Measurements from ENCODE around the gene FOXA2. TPM values are rescaled to one million over a fixed set of nuclear protein-coding genes. Genes with fewer than 3 reads are reported as not detected.

Gene FOXA2
- total and polyA plus RNA-seq, 2 donors (not counting 1 experiment from before 2014, with no cell fraction given), result not detected

GRCh38 chr20:22536956-22537756 lies 47.2 kb downstream of the FOXA2 start:
- no peaks in the 10 kb centered on the region for H3K9me3 ChIP-seq (ENCODE audit: control insufficient read depth, insufficient read depth, low read depth, low read length)
- no peak overlapping the region for H3K9ac ChIP-seq (ENCODE audit: insufficient read depth, low read length)
- H3K4me2 ChIP-seq (ENCODE audit: extremely low read depth, insufficient read depth, low read length), result no peak overlapping the region
- no peaks in the 10 kb centered on the region for H3K36me3 ChIP-seq (ENCODE audit: control insufficient read depth, insufficient read depth, low read length)
- H3K27ac ChIP-seq (ENCODE audit: insufficient read depth, low read length), result no peak overlapping the region
- no peaks in the 10 kb centered on the region for H4K20me1 ChIP-seq (ENCODE audit: control insufficient read depth, extremely low read depth, insufficient read depth, low read length)
- H3K27me3 ChIP-seq (ENCODE audit: control insufficient read depth, insufficient read depth, low read length), result no peaks in the 10 kb centered on the region
- no peak overlapping the region for H2AFZ ChIP-seq (ENCODE audit: low read length)
- H3K4me1 ChIP-seq (ENCODE audit: control insufficient read depth, extremely low read depth, insufficient read depth, low read length), result no peaks in the 10 kb centered on the region
- H3K79me2 ChIP-seq (ENCODE audit: control insufficient read depth, insufficient read depth, low read length), result no peaks in the 10 kb centered on the region
- no peak overlapping the region for H3K4me3 ChIP-seq (replicated peaks in 1 of 4; ENCODE audit: control extremely low read depth in 1 of 4, insufficient read depth in 1 of 4, low read depth in 3 of 4, low read length in 4 of 4)
- no peak for DNase-seq (ENCODE audit: low read depth in 2 of 2)
- no peak for TF ChIP-seq EZH2 (IDR thresholded peaks at IDR 0.05; ENCODE audit: low read length, missing control alignments)
- TF ChIP-seq, protein P1, sequence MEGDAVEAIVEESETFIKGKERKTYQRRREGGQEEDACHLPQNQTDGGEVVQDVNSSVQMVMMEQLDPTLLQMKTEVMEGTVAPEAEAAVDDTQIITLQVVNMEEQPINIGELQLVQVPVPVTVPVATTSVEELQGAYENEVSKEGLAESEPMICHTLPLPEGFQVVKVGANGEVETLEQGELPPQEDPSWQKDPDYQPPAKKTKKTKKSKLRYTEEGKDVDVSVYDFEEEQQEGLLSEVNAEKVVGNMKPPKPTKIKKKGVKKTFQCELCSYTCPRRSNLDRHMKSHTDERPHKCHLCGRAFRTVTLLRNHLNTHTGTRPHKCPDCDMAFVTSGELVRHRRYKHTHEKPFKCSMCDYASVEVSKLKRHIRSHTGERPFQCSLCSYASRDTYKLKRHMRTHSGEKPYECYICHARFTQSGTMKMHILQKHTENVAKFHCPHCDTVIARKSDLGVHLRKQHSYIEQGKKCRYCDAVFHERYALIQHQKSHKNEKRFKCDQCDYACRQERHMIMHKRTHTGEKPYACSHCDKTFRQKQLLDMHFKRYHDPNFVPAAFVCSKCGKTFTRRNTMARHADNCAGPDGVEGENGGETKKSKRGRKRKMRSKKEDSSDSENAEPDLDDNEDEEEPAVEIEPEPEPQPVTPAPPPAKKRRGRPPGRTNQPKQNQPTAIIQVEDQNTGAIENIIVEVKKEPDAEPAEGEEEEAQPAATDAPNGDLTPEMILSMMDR (conservative IDR thresholded peaks at IDR 0.05 in 1 of 2, IDR thresholded peaks at IDR 0.05 in 1 of 2; ENCODE audit: low read depth in 1 of 2, low read length in 2 of 2), result no peak

- Histone ChIP-seq H3K36me3 (ENCODE audit: control insufficient read depth, insufficient read depth, low read length) (no peaks in the 10 kb centered on the region), H3K9ac (ENCODE audit: insufficient read depth, low read length) (no peak overlapping the region), H2AFZ (ENCODE audit: low read length) (no peak overlapping the region), H3K4me1 (ENCODE audit: control insufficient read depth, extremely low read depth, insufficient read depth, low read length) (no peaks in the 10 kb centered on the region), H3K27ac (ENCODE audit: insufficient read depth, low read length) (no peak overlapping the region), H3K9me3 (ENCODE audit: control insufficient read depth, insufficient read depth, low read depth, low read length) (no peaks in the 10 kb centered on the region), H3K4me2 (ENCODE audit: extremely low read depth, insufficient read depth, low read length) (no peak overlapping the region), H3K79me2 (ENCODE audit: control insufficient read depth, insufficient read depth, low read length) (no peaks in the 10 kb centered on the region), H3K27me3 (ENCODE audit: control insufficient read depth, insufficient read depth, low read length) (no peaks in the 10 kb centered on the region), H3K4me3 (replicated peaks in 1 of 4; ENCODE audit: control extremely low read depth in 1 of 4, insufficient read depth in 1 of 4, low read depth in 3 of 4, low read length in 4 of 4) (no peak overlapping the region), H4K20me1 (ENCODE audit: control insufficient read depth, extremely low read depth, insufficient read depth, low read length) (no peaks in the 10 kb centered on the region)
- no peak for DNase-seq (ENCODE audit: low read depth in 2 of 2)
- TF ChIP-seq, protein P1 (conservative IDR thresholded peaks at IDR 0.05 in 1 of 2, IDR thresholded peaks at IDR 0.05 in 1 of 2; ENCODE audit: low read depth in 1 of 2, low read length in 2 of 2), result no peak
- no peak for TF ChIP-seq EZH2 (IDR thresholded peaks at IDR 0.05; ENCODE audit: low read length, missing control alignments)
Observed at GRCh38 chr20:22536141-22536828, 48.1 kb downstream of the FOXA2 start.

- no peak overlapping the region for H3K4me2 ChIP-seq (ENCODE audit: extremely low read depth, insufficient read depth, low read length)
- H2AFZ ChIP-seq (ENCODE audit: low read length), result no peak overlapping the region
- no peaks in the 10 kb centered on the region for H3K4me1 ChIP-seq (ENCODE audit: control insufficient read depth, extremely low read depth, insufficient read depth, low read length)
- H3K4me3 ChIP-seq (replicated peaks in 1 of 4; ENCODE audit: control extremely low read depth in 1 of 4, insufficient read depth in 1 of 4, low read depth in 3 of 4, low read length in 4 of 4), result no peak overlapping the region
- no peaks in the 10 kb centered on the region for H3K9me3 ChIP-seq (ENCODE audit: control insufficient read depth, insufficient read depth, low read depth, low read length)
- H3K27me3 ChIP-seq (ENCODE audit: control insufficient read depth, insufficient read depth, low read length), result no peaks in the 10 kb centered on the region
- DNase-seq (ENCODE audit: low read depth in 2 of 2), result no peak
- H3K79me2 ChIP-seq (ENCODE audit: control insufficient read depth, insufficient read depth, low read length), result no peaks in the 10 kb centered on the region
- no peak overlapping the region for H3K27ac ChIP-seq (ENCODE audit: insufficient read depth, low read length)
- H3K9ac ChIP-seq (ENCODE audit: insufficient read depth, low read length), result no peak overlapping the region
- H3K36me3 ChIP-seq (ENCODE audit: control insufficient read depth, insufficient read depth, low read length), result no peaks in the 10 kb centered on the region
- no peaks in the 10 kb centered on the region for H4K20me1 ChIP-seq (ENCODE audit: control insufficient read depth, extremely low read depth, insufficient read depth, low read length)
- TF ChIP-seq, protein P1 (conservative IDR thresholded peaks at IDR 0.05 in 1 of 2, IDR thresholded peaks at IDR 0.05 in 1 of 2; ENCODE audit: low read depth in 1 of 2, low read length in 2 of 2), result no peak
- no peak for TF ChIP-seq EZH2 (IDR thresholded peaks at IDR 0.05; ENCODE audit: low read length, missing control alignments)
Observed at GRCh38 chr20:22535483-22535882, 48.9 kb downstream of the FOXA2 start.

Measured in fibroblast of lung (primary cell).